Activated CD8-positive, alpha-beta memory T cell treated with anti-CD3 and anti-CD28 coated beads, Interleukin-2, amount 50 U/mL, for 1 hour (primary cell): ENCODE measurements around the gene KLK7.
"Not testable (repeated sequence)": the region's sequence is repeated elsewhere in the genome, so short reads cannot be mapped to it uniquely, and the experiment has no call there.

Experiments
- DNase-seq: peaks from one replicate; pipeline ENCODE4 v3.0.0-alpha.2; 2020; ENCODE audit errors: extremely low read depth

KLK7 gene

DNA sequence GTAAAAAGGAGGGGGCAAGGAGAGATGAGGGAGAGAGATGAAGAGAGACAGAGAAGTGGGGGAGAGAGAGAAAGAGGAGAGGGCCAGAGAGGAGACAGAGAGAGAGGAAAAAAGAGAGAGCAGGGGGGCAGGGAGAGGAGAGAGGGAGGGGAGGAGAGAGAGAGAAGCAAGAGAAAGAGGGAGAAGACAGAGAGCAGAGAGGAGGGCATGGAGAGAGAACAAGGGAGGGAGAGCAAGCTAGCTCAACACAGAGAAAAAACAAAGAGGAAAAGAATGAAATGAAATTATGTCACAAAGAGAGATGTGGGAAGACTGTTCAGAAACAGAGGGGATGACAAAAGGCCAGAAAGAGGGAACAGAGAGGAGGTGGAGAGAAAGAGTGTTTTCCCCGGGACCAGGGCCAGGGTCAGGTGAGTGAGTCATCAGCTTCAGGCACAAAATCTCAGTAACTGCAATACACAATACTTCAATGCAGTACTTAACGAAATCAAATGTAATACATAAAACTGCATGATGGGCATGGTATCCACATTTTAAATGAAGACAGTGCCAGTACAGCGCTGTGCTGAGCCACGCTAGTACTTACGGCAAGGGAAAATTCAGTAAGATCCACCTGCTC is 4.8 kb downstream of the KLK7 start:
- no peak for DNase-seq

DNA sequence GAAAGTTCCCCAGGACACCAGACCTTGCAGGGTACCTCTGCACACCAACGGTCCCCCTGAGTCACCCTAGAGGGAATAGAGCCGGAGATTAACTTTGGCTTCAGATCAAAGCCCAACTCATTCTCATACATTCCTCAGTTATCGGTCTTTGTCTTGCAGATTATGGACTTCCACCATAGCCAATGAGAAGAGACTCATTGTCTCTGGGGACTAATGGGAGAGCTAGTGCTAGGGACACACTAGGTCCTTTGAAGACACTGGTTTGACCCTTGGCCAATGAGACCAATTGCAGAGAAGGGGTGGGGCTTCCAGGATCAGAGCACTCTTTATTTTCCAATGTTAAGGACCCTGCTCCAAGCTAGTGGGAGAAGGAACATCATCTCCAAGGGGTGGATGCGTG is 6.1 kb downstream of the KLK7 start:
- DNase-seq, result no peak

DNA sequence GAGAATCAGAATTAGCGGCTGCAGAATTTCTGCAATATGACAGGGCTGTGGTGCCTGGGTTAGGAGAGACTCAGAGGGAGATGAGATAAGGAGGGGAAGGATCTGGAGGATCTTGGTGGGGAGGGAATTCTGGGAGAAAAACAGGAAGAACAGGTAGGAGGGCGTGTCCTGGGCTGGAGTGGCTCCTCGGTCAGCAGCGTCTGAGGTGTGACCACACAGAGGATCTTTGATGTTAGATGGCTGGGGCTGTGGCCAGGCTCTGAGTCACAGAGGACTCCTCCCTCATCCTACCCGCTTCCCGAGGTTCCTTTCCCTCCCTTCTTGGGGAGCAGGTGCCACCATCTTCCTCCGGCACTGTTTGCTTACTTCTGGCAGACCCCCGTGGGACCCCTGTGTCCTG is 8.0 kb downstream of the KLK7 start:
- DNase-seq, result no peak

DNA sequence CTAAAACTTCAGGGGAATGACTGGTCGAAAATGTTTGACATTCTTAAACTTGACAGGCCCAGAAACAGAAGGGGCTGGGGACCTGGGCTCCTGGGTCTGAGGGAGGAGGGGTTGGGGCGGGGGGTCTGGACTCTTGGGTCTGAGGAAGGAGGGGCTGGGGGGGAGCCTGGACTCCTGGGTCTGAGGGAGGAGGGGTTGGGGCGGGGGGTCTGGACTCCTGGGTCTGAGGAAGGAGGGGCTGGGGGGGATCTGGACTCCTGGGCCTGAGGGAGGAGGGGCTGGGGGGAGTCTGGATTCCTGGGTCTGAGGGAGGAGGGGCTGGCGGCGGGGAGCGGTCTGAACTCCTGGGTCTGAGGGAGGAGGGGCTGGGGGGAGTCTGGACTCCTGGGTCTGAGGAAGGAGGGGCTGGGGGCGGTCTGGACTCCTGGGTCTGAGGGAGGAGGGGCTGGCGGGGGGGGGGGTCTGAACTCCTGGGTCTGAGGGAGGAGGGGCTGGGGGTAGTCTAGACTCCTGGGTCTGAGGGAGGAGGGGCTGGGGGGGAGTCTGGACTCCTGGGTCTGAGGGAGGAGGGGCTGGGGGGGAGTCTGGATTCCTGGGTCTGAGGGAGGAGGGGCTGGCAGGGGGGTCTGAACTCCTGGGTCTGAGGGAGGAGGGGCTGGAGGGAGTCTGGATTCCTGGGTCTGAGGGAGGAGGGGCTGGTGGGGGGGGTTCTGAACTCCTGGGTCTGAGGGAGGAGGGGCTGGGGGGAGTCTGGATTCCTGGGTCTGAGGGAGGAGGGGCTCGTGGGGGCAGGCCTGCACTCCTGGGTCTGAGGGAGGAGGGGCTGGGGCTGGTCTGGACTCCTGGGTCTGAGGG is 8.8 kb downstream of the KLK7 start:
- no peak for DNase-seq

- no peak for DNase-seq
Observed at GRCh38 chr19:50972795-50973376, 10.8 kb downstream of the KLK7 start.

- not testable (repeated sequence) for DNase-seq
Observed at GRCh38 chr19:50969810-50970209, 13.9 kb downstream of the KLK7 start.

GRCh38 chr19:50969413-50969760 is 14.3 kb downstream of the KLK7 start, which contains the start of gene KLK6:
Gene KLK6, minus strand, starts transcription at chr19:50969591. Its CDS starts 1,487 bp downstream, at chr19:50968104.
- DNase-seq, result no peak

DNA sequence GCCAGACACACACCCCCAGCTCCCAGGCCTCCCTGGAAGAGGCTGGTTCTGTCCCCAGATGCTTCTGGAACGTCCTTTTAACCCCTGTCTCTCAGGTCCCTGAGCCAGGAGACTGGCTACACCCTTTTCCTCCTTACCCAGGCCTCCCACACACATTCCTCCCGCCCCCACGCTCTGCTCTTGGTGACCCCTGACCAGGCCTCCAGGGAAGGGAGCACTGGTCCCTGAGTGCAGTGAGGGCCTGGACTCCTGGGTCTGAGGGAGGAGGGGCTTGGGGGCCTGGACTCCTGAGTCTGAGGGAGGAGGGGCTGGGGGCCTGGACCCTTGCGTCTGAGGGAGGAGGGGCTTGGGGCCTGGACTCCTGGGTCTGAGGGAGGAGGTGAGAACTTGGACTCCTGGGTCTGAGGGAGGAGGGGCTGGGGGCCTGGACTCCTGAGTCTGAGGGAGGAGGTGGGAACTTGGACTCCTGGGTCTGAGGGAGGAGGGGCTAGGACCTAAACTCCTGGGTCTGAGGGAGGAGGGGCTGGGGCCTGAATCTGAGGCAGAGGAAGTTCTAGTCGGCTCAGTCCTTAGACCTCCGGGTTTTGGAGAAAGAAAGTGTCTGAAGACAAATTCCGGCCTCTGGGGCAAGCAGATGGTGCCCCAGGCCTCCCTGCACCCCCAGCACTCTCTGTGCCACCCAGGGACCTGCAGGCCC is 14.9 kb downstream of the KLK7 start:
- DNase-seq, result no peak

GRCh38 chr19:50967929-50968715 is 15.6 kb downstream of the KLK7 start:
- no peak for DNase-seq

- no peak for DNase-seq
Observed at GRCh38 chr19:50964266-50964665, 19.5 kb downstream of the KLK7 start.

GRCh38 chr19:50963381-50963780 is 20.3 kb downstream of the KLK7 start:
- no peak for DNase-seq

- no peak for DNase-seq
Observed at GRCh38 chr19:50962245-50962644, 21.5 kb downstream of the KLK7 start.

DNA sequence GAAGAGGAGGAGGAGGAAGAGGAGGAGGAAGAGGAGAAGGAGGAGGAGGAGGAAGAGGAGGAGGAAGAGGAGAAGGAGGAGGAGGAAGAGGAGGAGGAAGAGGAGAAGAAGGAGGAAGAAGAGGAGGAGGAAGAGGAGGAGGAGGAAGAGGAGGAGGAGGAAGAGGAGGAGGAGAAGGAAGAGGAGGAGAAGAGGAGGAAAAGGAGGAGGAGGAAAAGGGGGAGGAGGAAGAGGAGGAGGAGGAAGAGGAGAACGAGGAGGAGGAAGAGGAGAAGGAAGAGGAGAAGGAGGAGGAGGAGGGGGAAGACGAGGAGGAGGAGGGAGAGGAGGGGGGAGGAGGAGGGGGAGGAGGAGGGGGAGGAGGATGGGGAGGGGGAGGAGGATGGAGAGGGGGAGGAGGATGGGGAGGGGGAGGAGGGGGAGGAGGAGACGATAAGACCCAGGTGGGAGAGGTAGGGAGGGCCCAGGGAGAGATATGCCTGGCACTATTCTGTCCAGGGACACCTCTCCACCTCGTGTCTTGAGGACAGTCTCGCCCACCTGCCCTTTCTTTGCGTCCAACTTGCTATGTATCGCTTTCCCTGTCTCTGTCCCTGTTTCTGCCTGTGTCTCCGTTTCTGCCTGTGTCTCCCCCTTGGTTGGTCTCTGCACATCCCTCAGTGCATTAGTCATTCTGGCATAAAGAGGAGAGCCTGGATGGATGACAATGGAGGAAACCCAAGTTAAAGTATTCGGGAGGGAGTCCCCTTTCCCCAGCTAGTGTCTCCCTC is 23.8 kb downstream of the KLK7 start:
- no peak for DNase-seq

- DNase-seq, result no peak
Observed at GRCh38 chr19:50957587-50957986, 26.1 kb downstream of the KLK7 start.

DNA sequence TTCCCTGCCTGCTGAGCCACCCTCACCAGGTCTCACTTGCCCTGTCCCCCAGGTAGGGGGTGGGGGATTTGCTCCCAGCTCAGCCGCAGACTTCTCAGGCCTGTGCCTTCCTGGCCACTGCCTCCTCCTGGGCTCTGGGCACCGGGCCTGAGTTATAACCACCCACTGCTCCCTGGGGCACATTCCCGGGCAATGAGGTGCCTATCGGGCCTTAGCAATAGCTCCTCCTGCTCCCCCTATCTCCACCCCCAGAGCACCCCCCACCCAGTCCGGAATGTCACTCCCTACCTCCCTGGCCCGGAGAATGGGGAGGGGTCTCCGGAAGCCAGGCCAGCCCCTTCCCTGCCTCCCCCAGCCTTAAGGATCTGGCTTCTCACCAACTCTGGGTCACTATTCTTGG is 30.8 kb downstream of the KLK7 start, which contains the start of gene KLK5:
Gene KLK5, minus strand, starts transcription at position 129 of the 400 bp plus-strand sequence. CDS start 381 bp downstream, outside the sequence.
- DNase-seq, result no peak

DNA sequence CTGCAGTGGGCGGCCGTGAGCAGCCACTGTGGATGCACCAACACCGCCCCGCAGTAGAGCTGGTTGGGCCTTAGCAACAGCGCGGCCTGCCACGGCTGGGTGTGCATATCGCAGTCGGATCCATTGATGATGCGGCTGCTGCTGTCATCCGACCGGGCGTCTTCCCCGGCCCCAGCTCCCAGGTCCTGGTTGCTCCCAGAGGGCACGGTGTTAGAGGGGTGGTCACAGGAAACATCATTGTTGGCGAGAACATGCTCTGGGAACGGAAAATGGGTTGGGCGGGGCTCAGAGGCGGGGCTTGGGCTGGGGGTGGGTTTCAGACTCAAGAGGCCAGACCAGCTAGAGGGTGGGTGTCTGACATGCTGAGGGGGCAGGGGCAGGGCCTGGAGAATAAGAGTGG is 33.9 kb downstream of the KLK7 start:
- DNase-seq, result no peak

DNA sequence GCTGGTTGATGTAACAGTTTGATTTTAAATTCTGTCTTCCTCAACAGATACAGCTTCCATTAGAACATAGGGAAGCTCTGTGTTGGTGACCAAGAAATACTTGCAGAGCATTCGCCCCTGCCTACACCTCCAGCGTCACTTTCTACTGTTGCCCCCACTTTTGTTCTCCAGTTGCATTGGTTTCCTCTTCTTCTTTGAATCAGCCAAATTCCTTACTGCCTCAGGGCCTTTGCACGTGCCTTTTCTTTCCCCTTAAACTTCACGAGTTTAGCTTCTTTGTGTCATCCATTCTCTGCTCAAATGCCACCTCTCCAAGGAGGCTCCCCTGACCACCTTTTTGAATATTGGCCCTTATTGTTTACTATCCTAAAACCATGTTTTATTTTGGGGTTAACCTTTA is 36.6 kb downstream of the KLK7 start:
- DNase-seq, result no peak

DNA sequence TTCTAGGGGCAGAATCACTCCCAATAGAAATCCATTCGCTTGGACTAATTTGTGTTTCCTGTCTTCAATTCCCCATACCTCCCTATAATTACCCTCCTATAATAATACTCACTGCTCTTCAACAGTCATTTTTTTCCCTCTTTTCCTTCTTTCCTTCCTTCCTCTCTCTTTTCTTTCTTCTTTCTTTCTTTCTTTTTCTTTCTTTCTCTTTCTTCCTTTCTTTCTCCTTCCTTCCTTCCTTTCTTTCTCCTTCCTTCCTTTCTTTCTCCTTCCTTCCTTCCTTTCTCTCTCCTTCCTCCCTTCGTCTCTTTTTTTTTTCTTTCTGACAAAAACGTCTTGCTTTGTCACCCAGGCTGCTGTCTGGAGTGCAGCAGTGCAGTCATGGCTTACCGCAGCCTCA is 38.9 kb downstream of the KLK7 start:
- DNase-seq, result no peak

- no peak for DNase-seq
Observed at GRCh38 chr19:50943074-50943828, 40.5 kb downstream of the KLK7 start.

DNA sequence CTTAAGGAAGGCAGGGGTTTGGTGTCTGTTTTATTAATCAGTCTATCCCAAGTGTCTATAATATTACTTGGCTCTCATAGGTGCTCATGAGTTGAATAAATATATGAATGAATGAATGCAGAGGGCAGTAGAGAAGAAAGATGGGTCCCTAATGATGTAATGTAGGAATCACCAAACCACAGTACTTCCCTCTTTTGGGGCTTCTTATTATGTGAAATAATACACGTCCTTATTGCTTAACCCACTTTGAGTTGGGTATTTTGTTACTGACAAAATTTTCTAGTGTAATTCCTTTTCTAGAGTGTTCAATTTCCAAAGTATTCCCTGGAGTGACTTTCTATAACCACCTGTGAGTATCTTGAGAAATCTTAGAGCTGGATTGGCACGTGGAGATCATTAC is 44.1 kb downstream of the KLK7 start:
- DNase-seq, result no peak
